Stomach (tissue), 4 donors: ENCODE data around the gene SERPINB7.

Source experiments
- POLR2A ChIP-seq, 4 donors: fragments of 450-650 bp; IDR thresholded peaks; one replicate each; pipeline ENCODE4 v1.6.1; 2016; ENCODE audit warnings: antibody characterized with exemption in 4 of 4, control low read depth in 2 of 4, mild to moderate bottlenecking in 1 of 4, moderate library complexity in 1 of 4
- POLR2AphosphoS5 ChIP-seq, 3 donors: sonication (generic); formaldehyde crosslinking; IDR thresholded peaks; one replicate each; pipeline ENCODE4 v1.6.1; 2016; ENCODE audit warnings: antibody characterized with exemption in 3 of 3
- TF ChIP-seq, protein P1 (sequence below), 7 experiments: fragments of 450-650 bp in 4 of 7; fragments of 200-600 bp in 3 of 7; sonication (generic) in 3 of 7; IDR thresholded peaks; one replicate each; pipeline ENCODE4 v1.5.1; 2016 to 2019; ENCODE audit warnings: antibody characterized with exemption in 7 of 7, control low read depth in 2 of 7, mild to moderate bottlenecking in 1 of 7

DNA sequence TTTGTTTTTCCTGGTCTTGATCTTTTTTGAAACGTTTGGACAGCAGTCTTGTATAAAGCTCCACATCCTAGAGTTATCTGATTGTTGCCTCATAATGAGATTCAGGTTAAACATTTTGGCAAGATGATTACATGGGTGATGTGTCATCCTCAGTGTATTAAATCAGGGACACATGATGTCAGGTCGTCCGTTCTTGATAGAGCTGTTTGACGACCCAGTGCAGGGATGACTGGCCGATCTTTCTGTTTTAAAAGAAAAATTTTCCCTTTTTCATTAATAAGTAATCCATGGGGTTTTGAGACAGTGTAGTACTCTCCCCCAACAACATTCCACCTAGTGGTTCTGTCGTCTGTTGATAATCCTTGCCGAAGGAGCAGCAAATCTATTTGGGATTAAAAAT, 67.8 kb downstream of the SERPINB7 start:
- TF ChIP-seq POLR2AphosphoS5 (IDR thresholded peaks at IDR 0.05) = no peak
- TF ChIP-seq POLR2A (IDR thresholded peaks at IDR 0.05) = no peak
- TF ChIP-seq, protein P1, sequence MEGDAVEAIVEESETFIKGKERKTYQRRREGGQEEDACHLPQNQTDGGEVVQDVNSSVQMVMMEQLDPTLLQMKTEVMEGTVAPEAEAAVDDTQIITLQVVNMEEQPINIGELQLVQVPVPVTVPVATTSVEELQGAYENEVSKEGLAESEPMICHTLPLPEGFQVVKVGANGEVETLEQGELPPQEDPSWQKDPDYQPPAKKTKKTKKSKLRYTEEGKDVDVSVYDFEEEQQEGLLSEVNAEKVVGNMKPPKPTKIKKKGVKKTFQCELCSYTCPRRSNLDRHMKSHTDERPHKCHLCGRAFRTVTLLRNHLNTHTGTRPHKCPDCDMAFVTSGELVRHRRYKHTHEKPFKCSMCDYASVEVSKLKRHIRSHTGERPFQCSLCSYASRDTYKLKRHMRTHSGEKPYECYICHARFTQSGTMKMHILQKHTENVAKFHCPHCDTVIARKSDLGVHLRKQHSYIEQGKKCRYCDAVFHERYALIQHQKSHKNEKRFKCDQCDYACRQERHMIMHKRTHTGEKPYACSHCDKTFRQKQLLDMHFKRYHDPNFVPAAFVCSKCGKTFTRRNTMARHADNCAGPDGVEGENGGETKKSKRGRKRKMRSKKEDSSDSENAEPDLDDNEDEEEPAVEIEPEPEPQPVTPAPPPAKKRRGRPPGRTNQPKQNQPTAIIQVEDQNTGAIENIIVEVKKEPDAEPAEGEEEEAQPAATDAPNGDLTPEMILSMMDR (IDR thresholded peaks at IDR 0.05) = no peak
